ENCODE results near the gene PLBD2. TPM values are rescaled to one million over a fixed set of nuclear protein-coding genes. Genes with fewer than 3 reads are reported as not detected.
A peak's percentile ranks its signal among the peaks of the same experiment; 100 is the strongest.

PLBD2 gene
- total RNA-seq, 2 experiments from 2014 or later = 11.1 to 12.0 TPM

- peaks cover 13% of the 10 kb centered on the region for H3K4me1 Mint-ChIP-seq (ENCODE audit: low read depth)
- H3K9me3 Mint-ChIP-seq (ENCODE audit: insufficient read depth) = no peaks in the 10 kb centered on the region
- ATAC-seq (no peak), DNase-seq (no peak)
- no peak overlapping the region for H3K27ac Mint-ChIP-seq
- H3K36me3 Mint-ChIP-seq (ENCODE audit: low read depth) = peaks cover 42% of the 10 kb centered on the region
- ChIA-PET CTCF (interaction anchor here (1.4 kb wide), 1 partner anchor 152 kb away, joined by 3 read pairs; no protein-coding TSS in a partner anchor), POLR2A (no interaction called here)
- H3K4me3 Mint-ChIP-seq = no peak overlapping the region
- H3K27me3 Mint-ChIP-seq (ENCODE audit: low read depth) = no peaks in the 10 kb centered on the region
Observed at GRCh38 chr12:113326775-113327395, 31.5 kb upstream of the PLBD2 start.

- ATAC-seq (no peak), DNase-seq (no peak)
- Mint-ChIP-seq H3K4me3 (no peak overlapping the region), H3K27me3 (ENCODE audit: low read depth) (no peaks in the 10 kb centered on the region), H3K27ac (no peak overlapping the region), H3K9me3 (ENCODE audit: insufficient read depth) (no peaks in the 10 kb centered on the region), H3K4me1 (ENCODE audit: low read depth) (peaks cover 22% of the 10 kb centered on the region), H3K36me3 (ENCODE audit: low read depth) (peaks cover 37% of the 10 kb centered on the region)
- CTCF ChIA-PET = interaction anchor here (1.3 kb wide), 1 partner anchor 29 kb away, joined by 3 read pairs; no protein-coding TSS in a partner anchor
- POLR2A ChIA-PET = interaction anchor here (0.7 kb wide), 1 partner anchor 13 kb away, joined by 3 read pairs; no protein-coding TSS in a partner anchor
Observed at GRCh38 chr12:113328368-113328889, 30.0 kb upstream of the PLBD2 start.

DNA sequence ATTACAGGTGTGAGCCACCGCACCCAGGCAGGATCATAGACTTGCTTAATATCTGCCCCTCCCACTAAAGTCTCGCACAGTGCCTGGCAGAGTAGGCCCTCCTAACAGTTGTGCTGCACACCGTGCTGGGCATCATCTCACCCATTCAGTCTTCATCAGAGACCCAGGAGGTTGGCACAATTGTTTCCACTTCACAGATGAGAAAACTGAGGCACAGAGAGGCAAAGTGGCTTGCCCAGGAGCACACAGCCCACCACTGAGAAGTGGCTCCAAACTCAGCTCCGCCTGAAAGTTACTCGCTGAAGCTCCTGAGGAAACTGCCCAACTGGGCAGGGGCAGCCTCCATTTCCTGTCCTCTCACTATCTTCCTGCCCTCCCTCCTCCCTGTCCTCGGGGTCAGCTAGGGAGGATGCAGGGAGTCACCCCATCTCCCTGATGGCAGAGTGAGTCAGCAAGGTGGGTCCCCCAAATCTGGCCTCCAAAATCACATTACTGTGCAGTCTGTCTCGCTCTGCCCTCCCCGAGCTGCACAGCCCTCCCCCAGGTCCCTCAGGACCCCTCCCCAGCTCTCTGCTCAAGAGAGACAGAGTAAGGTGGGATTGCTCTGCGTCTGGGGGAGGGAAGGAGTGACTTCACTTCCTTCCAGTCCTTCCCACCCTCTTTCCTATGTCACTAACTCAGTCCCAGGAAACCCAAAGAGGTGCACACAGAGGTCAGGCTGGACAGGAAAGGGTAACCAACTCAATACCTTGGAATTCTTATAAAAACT is 29.2 kb upstream of the PLBD2 start:
- Mint-ChIP-seq H3K27ac (no peak overlapping the region), H3K36me3 (ENCODE audit: low read depth) (peaks cover 34% of the 10 kb centered on the region)

DNA sequence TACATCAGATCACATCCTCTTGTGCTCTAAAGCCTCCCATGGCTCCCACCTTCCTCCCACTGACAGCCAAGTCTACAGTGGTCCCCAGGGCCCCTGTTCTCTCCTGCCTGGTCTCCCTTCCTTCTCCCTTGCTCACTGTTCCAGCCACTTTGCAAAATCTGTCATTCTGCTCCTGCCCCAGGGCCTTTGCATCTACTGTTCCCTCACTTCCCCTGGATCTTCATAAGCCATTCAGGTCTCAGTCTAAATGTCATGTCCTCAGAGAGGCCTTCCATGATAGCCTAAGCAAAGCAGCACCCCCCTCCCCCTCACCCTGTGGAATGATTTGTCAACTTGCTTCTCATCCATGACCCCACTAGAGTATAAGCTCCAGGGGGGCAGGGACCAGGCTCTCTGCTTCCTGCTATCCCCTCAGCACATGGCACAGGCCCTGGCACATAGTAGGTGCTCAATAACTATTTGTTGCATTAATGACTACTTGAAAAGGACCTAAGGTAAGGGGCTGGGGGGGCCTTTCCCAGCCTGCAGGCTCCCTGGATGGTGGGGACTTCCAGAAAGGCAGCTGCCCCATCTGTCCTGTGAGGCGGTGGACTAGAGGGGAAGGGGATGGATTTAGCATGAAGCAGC is 28.5 kb upstream of the PLBD2 start:
- Mint-ChIP-seq H3K4me1 (ENCODE audit: low read depth) (peaks cover 28% of the 10 kb centered on the region), H3K9me3 (ENCODE audit: insufficient read depth) (no peaks in the 10 kb centered on the region), H3K36me3 (ENCODE audit: low read depth) (peaks cover 34% of the 10 kb centered on the region), H3K27me3 (ENCODE audit: low read depth) (no peaks in the 10 kb centered on the region), H3K4me3 (no peak overlapping the region), H3K27ac (peak overlapping the region; percentile 44)
- CTCF ChIA-PET = interaction anchor here (1.3 kb wide), 1 partner anchor 28 kb away, joined by 3 read pairs; no protein-coding TSS in a partner anchor
- ATAC-seq (no peak), DNase-seq (no peak)
- POLR2A ChIA-PET = no interaction called here

More for the DNA sequence above, 29.2 kb upstream of the PLBD2 start:
- CTCF ChIA-PET = interaction anchor here (1.3 kb wide), 1 partner anchor 28 kb away, joined by 3 read pairs; no protein-coding TSS in a partner anchor
- ATAC-seq (no peak), DNase-seq (no peak)
- Mint-ChIP-seq H3K4me1 (ENCODE audit: low read depth) (peaks cover 25% of the 10 kb centered on the region), H3K4me3 (no peak overlapping the region), H3K9me3 (ENCODE audit: insufficient read depth) (no peaks in the 10 kb centered on the region), H3K27me3 (ENCODE audit: low read depth) (no peaks in the 10 kb centered on the region)
- POLR2A ChIA-PET = no interaction called here

DNA sequence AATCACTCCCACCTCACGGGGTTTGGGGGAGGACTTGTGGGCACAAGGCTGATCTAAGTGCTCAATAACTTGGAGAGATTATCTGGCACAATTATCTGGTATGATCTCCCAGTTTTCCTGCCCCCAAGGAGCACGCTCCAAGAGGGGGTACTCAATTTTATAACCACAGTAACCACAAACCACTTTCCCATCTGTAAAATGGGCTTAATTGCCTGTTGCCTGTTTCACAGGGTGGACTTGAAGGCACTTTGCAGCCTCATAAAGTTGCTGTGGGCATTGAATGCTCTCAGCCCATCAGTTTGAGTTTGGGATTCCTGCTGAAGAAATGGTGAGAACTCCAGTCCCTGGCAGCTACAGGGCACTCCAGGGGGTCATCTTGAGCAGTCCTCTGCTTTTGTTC is 27.9 kb upstream of the PLBD2 start:
- ATAC-seq (no peak), DNase-seq (no peak)
- Mint-ChIP-seq H3K9me3 (ENCODE audit: insufficient read depth) (no peaks in the 10 kb centered on the region), H3K27ac (no peak overlapping the region), H3K36me3 (ENCODE audit: low read depth) (peaks cover 34% of the 10 kb centered on the region), H3K4me1 (ENCODE audit: low read depth) (peaks cover 30% of the 10 kb centered on the region), H3K27me3 (ENCODE audit: low read depth) (no peaks in the 10 kb centered on the region), H3K4me3 (no peak overlapping the region)
- ChIA-PET CTCF (no interaction called here), POLR2A (no interaction called here)

DNA sequence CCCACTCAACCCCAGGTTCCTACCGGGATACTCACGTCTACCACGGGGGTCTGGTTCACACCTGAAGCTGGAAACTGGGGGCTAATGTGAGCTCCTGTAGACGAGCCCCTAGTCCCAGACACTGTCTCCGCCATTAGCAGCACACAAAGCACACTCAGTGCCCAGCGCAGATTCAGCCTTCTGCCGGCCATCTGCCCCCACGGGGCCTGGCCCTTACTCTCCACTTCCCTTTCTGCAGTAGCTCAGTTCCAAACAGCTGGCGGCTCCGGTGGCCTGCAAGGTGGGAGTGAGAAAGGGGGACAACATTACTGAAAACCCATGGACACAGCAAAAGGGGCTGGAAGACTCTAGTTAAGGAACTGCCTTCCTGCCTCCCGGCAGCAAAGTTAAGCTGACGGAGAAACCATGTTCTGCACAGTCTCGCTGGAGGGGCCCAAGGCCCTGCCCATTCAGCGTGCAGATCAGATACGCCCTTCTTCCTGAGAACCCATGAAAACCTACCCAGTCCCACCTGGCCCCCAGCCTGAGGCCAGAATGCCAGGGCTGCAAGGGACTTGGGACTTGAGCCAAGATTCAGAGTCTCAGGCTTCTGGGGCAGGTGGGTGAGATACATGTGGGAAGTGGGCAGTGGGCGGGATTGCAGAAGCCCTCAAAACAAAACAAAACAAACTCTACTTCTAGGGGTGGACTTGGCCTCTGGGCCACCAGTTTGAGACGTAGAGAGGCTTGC is 25.5 kb upstream of the PLBD2 start:
- peaks cover 5% of the 10 kb centered on the region for H3K27me3 Mint-ChIP-seq (ENCODE audit: low read depth)
- ATAC-seq = no peak
- no peaks in the 10 kb centered on the region for H3K9me3 Mint-ChIP-seq (ENCODE audit: insufficient read depth)
- POLR2A ChIA-PET = no interaction called here
- no peak for DNase-seq
- H3K4me1 Mint-ChIP-seq (ENCODE audit: low read depth) = peaks cover 26% of the 10 kb centered on the region
- CTCF ChIA-PET = interaction anchor here (0.8 to 1.4 kb wide), 3 partner anchors 17 to 340 kb away, joined by 3 read pairs; no protein-coding TSS in a partner anchor
- H3K27ac Mint-ChIP-seq = no peak overlapping the region
- peaks cover 28% of the 10 kb centered on the region for H3K36me3 Mint-ChIP-seq (ENCODE audit: low read depth)
- peak overlapping the region; percentile 98 for H3K4me3 Mint-ChIP-seq

- peak overlapping the region; percentile 98 for H3K4me3 Mint-ChIP-seq
- no peak for ATAC-seq
- H3K4me1 Mint-ChIP-seq (ENCODE audit: low read depth) = peaks cover 26% of the 10 kb centered on the region
- H3K36me3 Mint-ChIP-seq (ENCODE audit: low read depth) = peaks cover 26% of the 10 kb centered on the region
- no peak overlapping the region for H3K27ac Mint-ChIP-seq
- CTCF ChIA-PET = interaction anchor here (0.9 to 1.4 kb wide), 2 partner anchors 17 to 22 kb away, joined by 3 read pairs; no protein-coding TSS in a partner anchor
- H3K9me3 Mint-ChIP-seq (ENCODE audit: insufficient read depth) = no peaks in the 10 kb centered on the region
- DNase-seq = no peak
- H3K27me3 Mint-ChIP-seq (ENCODE audit: low read depth) = peaks cover 5% of the 10 kb centered on the region
- POLR2A ChIA-PET = no interaction called here
Observed at GRCh38 chr12:113333418-113333750, 25.0 kb upstream of the PLBD2 start.

DNA sequence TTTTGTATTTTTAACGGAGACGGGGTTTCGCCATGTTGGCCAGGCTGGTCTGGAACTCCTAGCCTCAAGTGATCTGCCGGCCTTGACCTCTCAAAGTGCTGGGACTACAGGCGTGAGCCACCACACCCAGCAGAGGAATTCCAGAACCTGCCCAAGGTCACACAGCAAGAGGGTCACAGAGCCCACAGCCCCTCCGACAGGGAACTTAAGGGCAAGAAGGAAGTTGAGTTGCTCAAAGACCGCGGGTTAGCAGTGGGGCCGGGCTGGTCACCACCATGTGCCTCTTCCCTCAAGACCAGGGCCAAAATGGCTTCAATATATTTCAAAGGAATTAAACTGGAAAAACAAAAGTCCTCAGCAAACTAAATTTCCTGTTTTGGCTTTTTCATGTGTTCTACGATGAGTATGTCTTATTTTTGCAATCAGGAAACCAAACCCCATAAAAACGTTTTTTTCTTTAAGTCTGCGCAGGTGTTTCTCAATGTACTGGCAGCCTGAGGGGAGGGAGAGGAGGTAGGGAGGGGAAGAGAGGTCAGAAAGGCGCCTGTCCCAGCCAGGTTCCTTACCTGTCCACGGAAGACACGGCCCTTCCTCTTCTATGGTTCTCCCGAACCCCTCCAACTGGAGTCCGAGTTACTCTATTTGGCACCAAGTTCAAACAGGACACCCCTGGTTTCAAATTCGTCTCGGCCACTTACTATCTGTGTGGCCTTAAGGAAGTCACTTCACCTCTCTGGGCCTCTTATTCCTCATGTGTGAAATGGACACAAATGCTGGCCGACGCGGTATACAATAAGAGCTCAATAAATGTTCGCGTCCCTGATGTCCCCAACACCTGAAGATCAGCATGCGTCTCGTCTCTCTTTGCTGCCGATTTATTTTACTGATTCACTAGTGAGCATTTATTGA is 24.3 kb upstream of the PLBD2 start:
- Mint-ChIP-seq H3K27me3 (ENCODE audit: low read depth) (peaks cover 5% of the 10 kb centered on the region), H3K36me3 (ENCODE audit: low read depth) (peaks cover 19% of the 10 kb centered on the region), H3K27ac (peak overlapping the region; percentile 80), H3K4me3 (peak overlapping the region; percentile 98), H3K4me1 (ENCODE audit: low read depth) (peaks cover 26% of the 10 kb centered on the region), H3K9me3 (ENCODE audit: insufficient read depth) (no peaks in the 10 kb centered on the region)
- peak; percentile 41 for ATAC-seq
- peak; percentile 30 for DNase-seq
- ChIA-PET POLR2A (interaction anchor here (1.0 to 1.7 kb wide), 3 partner anchors 10 to 170 kb away, joined by 3 to 4 read pairs (median 3); no protein-coding TSS in a partner anchor), CTCF (interaction anchor here (0.9 to 2.2 kb wide), 3 partner anchors 23 to 101 kb away, joined by 3 to 6 read pairs (median 3); partner anchors contain the start of gene PLBD2)

GRCh38 chr12:113334786-113335539 is 23.4 kb upstream of the PLBD2 start, which contains the start of gene SLC8B1:
TSS of gene SLC8B1 (minus strand) at chr12:113335109. CDS start at chr12:113332878, 2,231 bp downstream.
- CTCF ChIA-PET = interaction anchor here (0.8 to 2.2 kb wide), 4 partner anchors 20 to 138 kb away, joined by 3 to 6 read pairs (median 4); partner anchors contain the start of gene PLBD2
- H3K9me3 Mint-ChIP-seq (ENCODE audit: insufficient read depth) = no peaks in the 10 kb centered on the region
- peaks cover 17% of the 10 kb centered on the region for H3K36me3 Mint-ChIP-seq (ENCODE audit: low read depth)
- H3K4me1 Mint-ChIP-seq (ENCODE audit: low read depth) = peaks cover 26% of the 10 kb centered on the region
- POLR2A ChIA-PET = interaction anchor here (0.5 to 1.7 kb wide), 5 partner anchors 11 to 170 kb away, joined by 3 to 5 read pairs (median 3); no protein-coding TSS in a partner anchor
- DNase-seq (peak; percentile 87), ATAC-seq (peak; percentile 99)
- peak within 1 kb of the TSS; percentile 80 for H3K27ac Mint-ChIP-seq
- H3K27me3 Mint-ChIP-seq (ENCODE audit: low read depth) = peaks cover 5% of the 10 kb centered on the region
- peak within 1 kb of the TSS; percentile 98 for H3K4me3 Mint-ChIP-seq

- ATAC-seq = no peak
Observed at GRCh38 chr12:113339540-113339939, 18.8 kb upstream of the PLBD2 start.

More at GRCh38 chr12:113339540-113339939, 18.8 kb upstream of the PLBD2 start:
- no peaks in the 10 kb centered on the region for H3K9me3 Mint-ChIP-seq (ENCODE audit: insufficient read depth)
- H3K4me3 Mint-ChIP-seq = no peak overlapping the region
- no peak for DNase-seq
- ChIA-PET POLR2A (no interaction called here), CTCF (no interaction called here)
- H3K27me3 Mint-ChIP-seq (ENCODE audit: low read depth) = peaks cover 9% of the 10 kb centered on the region
- peaks cover 2% of the 10 kb centered on the region for H3K4me1 Mint-ChIP-seq (ENCODE audit: low read depth)
- no peaks in the 10 kb centered on the region for H3K36me3 Mint-ChIP-seq (ENCODE audit: low read depth)
- no peak overlapping the region for H3K27ac Mint-ChIP-seq

All from activated CD8-positive, alpha-beta T cell treated with anti-CD3 and anti-CD28 coated beads, Interleukin-2, amount 10 ng/mL, durations not matched to agents 7 days and 5 days (primary cell).